ENCODE data around the gene BRI3BP.

BRI3BP gene, protein sequence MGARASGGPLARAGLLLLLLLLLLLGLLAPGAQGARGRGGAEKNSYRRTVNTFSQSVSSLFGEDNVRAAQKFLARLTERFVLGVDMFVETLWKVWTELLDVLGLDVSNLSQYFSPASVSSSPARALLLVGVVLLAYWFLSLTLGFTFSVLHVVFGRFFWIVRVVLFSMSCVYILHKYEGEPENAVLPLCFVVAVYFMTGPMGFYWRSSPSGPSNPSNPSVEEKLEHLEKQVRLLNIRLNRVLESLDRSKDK

DNA sequence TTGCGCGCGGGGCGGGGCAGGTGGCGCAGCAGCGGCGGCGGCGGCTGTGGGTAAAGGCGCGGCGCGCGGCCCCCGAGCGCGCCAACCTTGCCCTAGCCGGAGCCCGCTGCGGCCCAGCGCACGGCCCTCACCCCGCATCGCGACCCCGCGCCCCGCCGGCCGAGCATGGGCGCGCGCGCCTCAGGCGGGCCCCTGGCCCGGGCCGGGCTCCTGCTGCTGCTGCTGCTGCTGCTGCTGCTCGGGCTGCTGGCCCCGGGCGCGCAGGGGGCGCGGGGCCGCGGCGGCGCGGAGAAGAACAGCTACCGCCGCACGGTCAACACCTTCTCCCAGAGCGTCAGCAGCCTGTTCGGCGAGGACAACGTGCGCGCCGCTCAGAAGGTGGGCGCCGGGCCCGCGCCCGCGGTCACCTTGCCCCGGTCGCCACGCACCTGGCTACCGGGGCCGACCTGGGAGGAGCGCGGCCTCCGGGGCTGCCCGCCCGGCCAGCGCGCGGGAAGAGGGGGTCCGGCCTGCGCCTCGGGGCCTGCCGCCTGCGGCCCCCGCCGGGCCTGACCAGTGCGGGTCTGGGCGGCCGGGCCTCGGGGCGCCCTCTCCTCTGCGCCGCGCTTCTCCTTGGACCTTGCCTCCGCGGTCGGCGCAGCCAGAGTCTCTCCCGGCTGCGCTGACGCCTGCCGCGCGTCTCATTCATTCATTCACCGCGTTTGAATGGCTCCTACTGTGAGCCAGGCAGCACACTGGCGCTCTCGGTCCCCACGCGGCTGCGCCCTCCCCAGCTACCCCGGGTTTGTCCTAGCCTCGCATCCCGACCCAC, at the start of gene BRI3BP:
BRI3BP (plus strand) TSS at position 20 of the 811 bp plus-strand sequence; CDS start at position 166, 146 bp downstream.
- Histone ChIP-seq H3K27me3 (ENCODE audit: insufficient read depth, insufficient read length) (peaks cover 4% of the 10 kb centered on the region), H3K9me3 (ENCODE audit: insufficient read depth, low read length) (no peaks in the 10 kb centered on the region), H3K36me3 (ENCODE audit: insufficient read depth, insufficient read length, low read length) (no peaks in the 10 kb centered on the region), H3K4me1 (ENCODE audit: insufficient read depth, insufficient read length) (peaks cover 5% of the 10 kb centered on the region), H3K9ac (ENCODE audit: insufficient read length, low read depth) (peak within 1 kb of the TSS; percentile 85), H3K4me3 (ENCODE audit: insufficient read length, low read depth) (peak within 1 kb of the TSS; percentile 73)
- no peak for DNase-seq (ENCODE audit: low read depth, low spot score)
- no peak for TF ChIP-seq YY1 (IDR thresholded peaks at IDR 0.05; ENCODE audit: insufficient read depth, insufficient read length)
- no peak for TF ChIP-seq ZNF274 (IDR thresholded peaks at IDR 0.05; ENCODE audit: low read depth, low read length)
- no peak for TF ChIP-seq SUZ12 (IDR thresholded peaks at IDR 0.05; ENCODE audit: extremely low read depth, insufficient read depth, insufficient read length)

DNA sequence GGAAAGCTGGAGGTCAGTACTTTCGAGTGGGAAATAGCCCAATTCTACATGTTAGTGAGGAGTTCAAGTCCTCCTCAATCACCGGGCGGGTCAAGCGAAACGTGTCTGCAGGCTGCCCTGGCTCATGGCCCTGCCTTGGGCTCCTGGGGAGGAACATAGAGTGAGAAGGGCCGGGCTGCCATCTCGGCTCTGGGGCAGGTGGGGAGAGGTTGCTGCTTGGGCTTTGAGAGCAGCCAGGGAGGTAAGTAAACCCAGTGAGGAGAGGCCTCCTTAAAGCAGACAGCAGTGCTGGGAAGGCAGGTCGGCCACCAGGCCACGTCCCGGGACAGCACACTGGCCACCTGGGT, 47.0 kb upstream of the BRI3BP start:
- H3K27me3 ChIP-seq (ENCODE audit: insufficient read depth, insufficient read length), result no peaks in the 10 kb centered on the region
- H3K9me3 ChIP-seq (ENCODE audit: insufficient read depth, low read length), result no peaks in the 10 kb centered on the region
- no peak overlapping the region for H3K4me3 ChIP-seq (ENCODE audit: insufficient read length, low read depth)
- H3K36me3 ChIP-seq (ENCODE audit: insufficient read depth, insufficient read length, low read length), result peaks cover 67% of the 10 kb centered on the region
- no peak for TF ChIP-seq SUZ12 (IDR thresholded peaks at IDR 0.05; ENCODE audit: extremely low read depth, insufficient read depth, insufficient read length)
- TF ChIP-seq ZNF274 (IDR thresholded peaks at IDR 0.05; ENCODE audit: low read depth, low read length), result no peak
- TF ChIP-seq YY1 (IDR thresholded peaks at IDR 0.05; ENCODE audit: insufficient read depth, insufficient read length), result no peak
- DNase-seq (ENCODE audit: low read depth, low spot score), result no peak
- H3K4me1 ChIP-seq (ENCODE audit: insufficient read depth, insufficient read length), result no peaks in the 10 kb centered on the region
- no peak overlapping the region for H3K9ac ChIP-seq (ENCODE audit: insufficient read length, low read depth)

DNA sequence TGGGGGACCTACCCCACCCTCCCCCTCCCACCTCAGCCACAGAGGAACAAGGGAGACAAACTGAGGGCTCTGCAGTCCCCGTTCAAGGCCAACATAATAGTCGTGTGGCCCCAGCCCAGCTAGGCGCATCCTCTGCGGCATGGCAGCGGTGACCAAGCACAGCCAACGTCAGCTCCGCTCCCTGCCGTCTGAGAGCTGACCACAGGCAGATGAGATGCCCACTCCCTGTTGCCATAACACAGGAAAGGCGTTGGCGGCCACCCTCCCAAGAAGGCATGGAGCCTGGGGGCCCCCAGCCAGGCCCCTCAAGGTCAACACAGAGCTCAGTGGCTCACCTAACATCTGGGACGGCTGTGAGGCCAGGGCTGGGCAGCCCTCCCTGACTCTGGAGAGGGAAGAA, 46.4 kb upstream of the BRI3BP start:
- Histone ChIP-seq H3K4me1 (ENCODE audit: insufficient read depth, insufficient read length) (no peaks in the 10 kb centered on the region), H3K4me3 (ENCODE audit: insufficient read length, low read depth) (no peak overlapping the region), H3K9me3 (ENCODE audit: insufficient read depth, low read length) (no peaks in the 10 kb centered on the region), H3K27me3 (ENCODE audit: insufficient read depth, insufficient read length) (no peaks in the 10 kb centered on the region), H3K9ac (ENCODE audit: insufficient read length, low read depth) (no peak overlapping the region), H3K36me3 (ENCODE audit: insufficient read depth, insufficient read length, low read length) (peaks cover 72% of the 10 kb centered on the region)
- no peak for TF ChIP-seq YY1 (IDR thresholded peaks at IDR 0.05; ENCODE audit: insufficient read depth, insufficient read length)
- DNase-seq (ENCODE audit: low read depth, low spot score), result no peak

DNA sequence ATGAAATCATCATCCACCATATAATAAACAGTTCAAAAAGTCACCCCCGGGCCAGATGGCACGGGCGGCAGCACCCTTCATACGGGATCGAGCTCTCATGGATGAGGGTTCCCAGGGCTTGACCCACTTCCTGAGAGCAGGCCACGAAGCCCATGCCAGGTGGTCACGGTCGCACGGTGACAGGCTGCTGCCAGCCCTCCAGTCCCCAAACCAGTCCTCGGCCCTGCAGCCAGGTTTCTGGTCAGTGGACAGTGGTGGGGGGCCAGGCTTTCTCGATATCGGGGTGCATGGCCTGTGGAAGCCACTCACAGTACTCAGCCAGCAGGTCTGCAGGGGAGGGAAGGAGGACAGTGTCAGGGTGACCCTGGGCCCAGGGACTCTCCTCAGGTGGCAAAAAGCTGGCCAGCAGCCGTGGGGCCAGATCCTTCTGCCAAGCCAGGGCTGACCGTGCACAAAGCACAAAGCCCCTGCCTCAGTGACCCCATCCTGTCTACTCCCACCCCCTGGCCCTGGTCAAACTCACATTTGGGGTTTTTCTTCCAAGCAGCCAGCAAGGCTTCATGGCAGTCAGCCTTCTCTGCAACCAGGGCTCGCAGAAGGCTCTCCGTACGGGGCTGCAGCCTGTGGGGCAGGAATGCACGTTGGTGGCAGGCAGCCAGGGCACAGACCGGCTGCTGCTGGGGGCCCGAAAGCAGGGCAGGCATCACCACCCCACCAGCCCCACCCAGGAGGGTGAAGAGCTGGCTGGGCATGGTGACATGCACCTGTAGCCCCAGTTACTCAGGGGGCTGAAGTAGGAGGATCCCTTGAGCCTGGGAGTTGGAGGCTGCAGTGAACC, 45.7 kb upstream of the BRI3BP start:
- H3K9me3 ChIP-seq (ENCODE audit: insufficient read depth, low read length), result no peaks in the 10 kb centered on the region
- no peaks in the 10 kb centered on the region for H3K4me1 ChIP-seq (ENCODE audit: insufficient read depth, insufficient read length)
- no peak overlapping the region for H3K9ac ChIP-seq (ENCODE audit: insufficient read length, low read depth)
- DNase-seq (ENCODE audit: low read depth, low spot score), result no peak
- H3K4me3 ChIP-seq (ENCODE audit: insufficient read length, low read depth), result no peak overlapping the region
- no peak for TF ChIP-seq ZNF274 (IDR thresholded peaks at IDR 0.05; ENCODE audit: low read depth, low read length)
- no peak for TF ChIP-seq YY1 (IDR thresholded peaks at IDR 0.05; ENCODE audit: insufficient read depth, insufficient read length)
- no peak for TF ChIP-seq SUZ12 (IDR thresholded peaks at IDR 0.05; ENCODE audit: extremely low read depth, insufficient read depth, insufficient read length)
- H3K36me3 ChIP-seq (ENCODE audit: insufficient read depth, insufficient read length, low read length), result peaks cover 79% of the 10 kb centered on the region
- no peaks in the 10 kb centered on the region for H3K27me3 ChIP-seq (ENCODE audit: insufficient read depth, insufficient read length)

DNA sequence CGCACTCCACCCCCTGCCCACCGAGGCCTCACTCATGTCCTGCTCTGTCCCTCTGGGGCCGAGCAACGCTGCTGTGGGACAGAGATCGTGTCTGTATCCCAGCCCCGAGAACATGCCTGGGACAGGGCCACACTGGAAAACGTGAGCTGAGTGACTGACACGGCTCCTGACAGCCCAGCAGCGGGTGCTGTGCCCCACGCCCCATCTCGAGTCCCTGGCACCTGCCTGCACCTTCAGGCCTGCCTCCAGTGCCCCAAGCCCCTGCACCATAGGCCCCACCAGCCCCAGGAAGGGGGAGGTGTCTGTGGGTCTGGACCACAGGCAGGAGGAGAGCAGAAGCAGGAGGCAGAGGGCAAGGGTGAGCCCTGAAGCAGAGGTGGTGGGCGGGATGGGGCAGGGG, 44.4 kb upstream of the BRI3BP start:
- DNase-seq (ENCODE audit: low read depth, low spot score), result no peak
- Histone ChIP-seq H3K4me1 (ENCODE audit: insufficient read depth, insufficient read length) (no peaks in the 10 kb centered on the region), H3K9ac (ENCODE audit: insufficient read length, low read depth) (no peak overlapping the region), H3K9me3 (ENCODE audit: insufficient read depth, low read length) (no peaks in the 10 kb centered on the region), H3K4me3 (ENCODE audit: insufficient read length, low read depth) (no peak overlapping the region), H3K27me3 (ENCODE audit: insufficient read depth, insufficient read length) (no peaks in the 10 kb centered on the region), H3K36me3 (ENCODE audit: insufficient read depth, insufficient read length, low read length) (peaks cover 87% of the 10 kb centered on the region)
- no peak for TF ChIP-seq ZNF274 (IDR thresholded peaks at IDR 0.05; ENCODE audit: low read depth, low read length)
- TF ChIP-seq YY1 (IDR thresholded peaks at IDR 0.05; ENCODE audit: insufficient read depth, insufficient read length), result no peak
- TF ChIP-seq SUZ12 (IDR thresholded peaks at IDR 0.05; ENCODE audit: extremely low read depth, insufficient read depth, insufficient read length), result no peak

DNA sequence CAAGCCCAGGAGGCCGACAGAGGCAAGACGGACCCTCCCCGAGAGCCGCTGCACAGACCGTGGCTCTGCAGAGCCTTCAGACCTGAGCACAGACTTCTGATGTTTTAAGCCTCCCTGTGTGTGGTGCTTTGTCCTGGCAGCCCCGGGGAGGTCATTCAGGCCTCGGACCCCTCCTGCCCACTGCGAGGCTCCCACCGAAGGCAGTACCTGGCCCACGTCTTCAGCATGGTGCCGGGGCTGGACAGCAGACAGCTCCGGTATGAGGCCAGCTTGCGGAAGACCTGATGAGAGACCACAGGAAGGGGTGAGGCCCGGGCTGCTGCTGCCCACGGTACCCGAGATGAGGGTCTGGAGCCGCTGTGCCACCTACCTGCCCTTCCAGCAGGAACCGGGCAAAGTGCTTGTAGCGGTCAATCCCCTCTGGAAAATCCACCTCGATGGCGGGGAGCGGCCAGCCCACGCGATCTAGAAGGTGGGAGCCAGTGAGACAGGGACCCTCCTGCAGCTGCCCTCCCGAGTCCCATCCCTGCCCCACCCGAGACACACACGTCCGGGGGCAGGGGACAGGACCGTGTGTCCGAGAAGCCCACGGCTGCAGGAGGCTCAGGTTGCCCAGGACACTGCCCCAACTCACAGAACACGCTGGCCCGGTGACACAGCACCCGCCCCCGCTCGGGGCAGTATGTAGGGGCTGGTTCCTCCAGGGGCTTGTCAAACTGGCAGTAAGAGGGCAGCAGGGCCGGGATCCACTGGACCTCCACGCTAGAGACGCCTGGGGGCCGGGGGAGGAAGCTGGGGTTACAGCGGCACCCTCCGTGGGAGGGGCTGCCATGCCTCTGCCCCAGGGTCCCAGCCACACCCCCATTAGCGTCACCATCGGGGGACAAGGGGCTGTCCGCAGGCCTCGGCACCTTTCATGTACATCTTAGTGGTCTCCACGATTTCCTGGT, 43.4 kb upstream of the BRI3BP start:
- no peaks in the 10 kb centered on the region for H3K9me3 ChIP-seq (ENCODE audit: insufficient read depth, low read length)
- H3K27me3 ChIP-seq (ENCODE audit: insufficient read depth, insufficient read length), result no peaks in the 10 kb centered on the region
- H3K4me3 ChIP-seq (ENCODE audit: insufficient read length, low read depth), result no peak overlapping the region
- H3K36me3 ChIP-seq (ENCODE audit: insufficient read depth, insufficient read length, low read length), result peaks cover 91% of the 10 kb centered on the region
- TF ChIP-seq ZNF274 (IDR thresholded peaks at IDR 0.05; ENCODE audit: low read depth, low read length) (no peak), YY1 (IDR thresholded peaks at IDR 0.05; ENCODE audit: insufficient read depth, insufficient read length) (no peak), SUZ12 (IDR thresholded peaks at IDR 0.05; ENCODE audit: extremely low read depth, insufficient read depth, insufficient read length) (no peak)
- H3K4me1 ChIP-seq (ENCODE audit: insufficient read depth, insufficient read length), result no peaks in the 10 kb centered on the region
- no peak for DNase-seq (ENCODE audit: low read depth, low spot score)
- no peak overlapping the region for H3K9ac ChIP-seq (ENCODE audit: insufficient read length, low read depth)

Data from NT2/D1 (cell line).